Activated T-helper 9 cell treated with anti-CD3 and anti-CD28 coated beads, Interleukin-2, amount 50 U/mL, for 16 hours (primary cell): ENCODE measurements around the gene PRODH2.
"Not testable (repeated sequence)": the region's sequence is repeated elsewhere in the genome, so short reads cannot be mapped to it uniquely, and the experiment has no call there.

Experiments used
- DNase-seq: peaks from one replicate; pipeline ENCODE4 v3.0.0-alpha.2; 2020; ENCODE audit warnings: low read depth

PRODH2 gene

GRCh38 chr19:35795564-35795963, 17.1 kb downstream of the PRODH2 start:
- not testable (repeated sequence) for DNase-seq

GRCh38 chr19:35793381-35794165, 19.1 kb downstream of the PRODH2 start:
- DNase-seq, result no peak

- no peak for DNase-seq
These were observed 19.8 kb downstream of the PRODH2 start for GRCh38 chr19:35792888-35793287.

GRCh38 chr19:35792312-35792711, 20.3 kb downstream of the PRODH2 start:
- DNase-seq, result no peak

GRCh38 chr19:35791814-35792279, 20.8 kb downstream of the PRODH2 start:
- no peak for DNase-seq

- no peak for DNase-seq
These were observed 21.4 kb downstream of the PRODH2 start for GRCh38 chr19:35790981-35791813.

- DNase-seq, result no peak
These were observed 22.4 kb downstream of the PRODH2 start for GRCh38 chr19:35789978-35790944.

GRCh38 chr19:35789195-35789977, 23.3 kb downstream of the PRODH2 start:
- no peak for DNase-seq

GRCh38 chr19:35788205-35788960, 24.3 kb downstream of the PRODH2 start:
- no peak for DNase-seq

GRCh38 chr19:35787227-35787799, 25.3 kb downstream of the PRODH2 start:
- DNase-seq, result no peak

- no peak for DNase-seq
These were observed 26.1 kb downstream of the PRODH2 start for GRCh38 chr19:35786299-35787160.

GRCh38 chr19:35785339-35785627, 27.4 kb downstream of the PRODH2 start:
- no peak for DNase-seq

GRCh38 chr19:35784503-35785338, 27.9 kb downstream of the PRODH2 start:
- no peak for DNase-seq

- DNase-seq, result no peak
These were observed 28.9 kb downstream of the PRODH2 start for GRCh38 chr19:35783469-35784434.

- no peak for DNase-seq
These were observed 30.1 kb downstream of the PRODH2 start for GRCh38 chr19:35782589-35782988.

GRCh38 chr19:35781650-35782049, 31.0 kb downstream of the PRODH2 start:
- DNase-seq, result no peak

- no peak for DNase-seq
These were observed 31.9 kb downstream of the PRODH2 start for GRCh38 chr19:35780717-35781116.
